SU-DHL-6 (cell line): Measurements from ENCODE around the gene EIF3I.

Experiments used
- EZH2phosphoT487 ChIP-seq: fragments of 200-600 bp; sonication (generic), shearing (Covaris generic); conservative IDR thresholded peaks from 2 replicates; pipeline ENCODE4 v1.6.1; 2018; ENCODE audit warnings: mild to moderate bottlenecking, antibody characterized with exemption, low read length, moderate library complexity, mixed read lengths
- TF ChIP-seq, protein P1 (sequence below): fragments of 200-600 bp; sonication (generic); IDR thresholded peaks from one replicate; pipeline ENCODE4 v1.5.1; 2017; ENCODE audit warnings: antibody characterized with exemption, mild to moderate bottlenecking, low read length, moderate library complexity; ENCODE audit not compliant: insufficient read depth, poor library complexity, severe bottlenecking

DNA sequence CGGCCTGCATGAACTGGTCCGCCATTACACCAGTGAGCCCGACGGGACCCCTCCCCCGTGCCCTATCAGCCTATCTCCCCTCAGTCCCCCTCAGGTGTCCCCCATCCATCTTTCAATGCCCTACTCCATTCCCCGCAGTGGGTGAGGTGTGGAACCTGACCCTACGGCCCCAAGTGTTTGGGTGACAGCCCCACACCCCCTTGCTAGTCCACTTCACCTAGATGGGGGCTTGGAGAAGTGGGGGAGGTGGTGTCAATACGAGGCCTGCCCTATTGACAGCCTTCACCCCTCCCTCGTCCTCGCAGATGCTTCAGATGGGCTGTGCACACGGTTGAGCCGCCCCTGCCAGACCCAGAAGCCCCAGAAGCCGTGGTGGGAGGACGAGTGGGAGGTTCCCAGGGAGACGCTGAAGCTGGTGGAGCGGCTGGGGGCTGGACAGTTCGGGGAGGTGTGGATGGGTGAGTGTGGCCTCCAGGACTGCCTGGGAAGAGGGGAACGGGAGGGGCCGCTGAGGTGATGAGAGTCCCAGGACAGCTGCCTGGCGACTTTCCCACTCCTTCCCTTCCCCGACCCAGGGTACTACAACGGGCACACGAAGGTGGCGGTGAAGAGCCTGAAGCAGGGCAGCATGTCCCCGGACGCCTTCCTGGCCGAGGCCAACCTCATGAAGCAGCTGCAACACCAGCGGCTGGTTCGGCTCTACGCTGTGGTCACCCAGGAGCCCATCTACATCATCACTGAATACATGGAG lies 54.0 kb downstream of the EIF3I start:
- TF ChIP-seq, protein P1, sequence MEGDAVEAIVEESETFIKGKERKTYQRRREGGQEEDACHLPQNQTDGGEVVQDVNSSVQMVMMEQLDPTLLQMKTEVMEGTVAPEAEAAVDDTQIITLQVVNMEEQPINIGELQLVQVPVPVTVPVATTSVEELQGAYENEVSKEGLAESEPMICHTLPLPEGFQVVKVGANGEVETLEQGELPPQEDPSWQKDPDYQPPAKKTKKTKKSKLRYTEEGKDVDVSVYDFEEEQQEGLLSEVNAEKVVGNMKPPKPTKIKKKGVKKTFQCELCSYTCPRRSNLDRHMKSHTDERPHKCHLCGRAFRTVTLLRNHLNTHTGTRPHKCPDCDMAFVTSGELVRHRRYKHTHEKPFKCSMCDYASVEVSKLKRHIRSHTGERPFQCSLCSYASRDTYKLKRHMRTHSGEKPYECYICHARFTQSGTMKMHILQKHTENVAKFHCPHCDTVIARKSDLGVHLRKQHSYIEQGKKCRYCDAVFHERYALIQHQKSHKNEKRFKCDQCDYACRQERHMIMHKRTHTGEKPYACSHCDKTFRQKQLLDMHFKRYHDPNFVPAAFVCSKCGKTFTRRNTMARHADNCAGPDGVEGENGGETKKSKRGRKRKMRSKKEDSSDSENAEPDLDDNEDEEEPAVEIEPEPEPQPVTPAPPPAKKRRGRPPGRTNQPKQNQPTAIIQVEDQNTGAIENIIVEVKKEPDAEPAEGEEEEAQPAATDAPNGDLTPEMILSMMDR = no peak
- TF ChIP-seq EZH2phosphoT487 = no peak
